ENCODE results near the gene KIZ. TPM values are rescaled to one million over a fixed set of nuclear protein-coding genes. Genes with fewer than 3 reads are reported as not detected.

The KIZ gene
- total RNA-seq, 8 experiments from 2014 or later, result 12.6 to 31.2 (median 25.3) TPM

Other genes starting within 250 kb of the KIZ start
- gene LINC00237, start 19.7 kb upstream of the KIZ start, total RNA-seq, result 1 to 10 TPM in 1 of 8 experiments, under 1 TPM in 4, not detected in 3; 0.16 to 1.5 (median 0.47) TPM
- gene XRN2, start 177.2 kb downstream of the KIZ start, total RNA-seq, result 100 to 1,000 TPM in 1 of 8 experiments, 10 to 100 TPM in 7; 43.4 to 102 (median 71.2) TPM

Data from motor neuron (in vitro differentiated cells).